Kasumi-1 (cell line): Measurements from ENCODE around the gene GZF1.

Experiments used
- DNase-seq, 2 experiments: peaks; one replicate each; lab custom pipeline; 2025; lab: John Stamatoyannopoulos, UW

The GZF1 gene

GRCh38 chr20:23407781-23408464 is 45.9 kb downstream of the GZF1 start:
- no peak for DNase-seq

- DNase-seq, result no peak
These were observed 47.0 kb downstream of the GZF1 start for GRCh38 chr20:23408957-23409356.

- DNase-seq, result no peak
These were observed 47.8 kb downstream of the GZF1 start for GRCh38 chr20:23409800-23410199.

- no peak for DNase-seq
These were observed 49.1 kb downstream of the GZF1 start for GRCh38 chr20:23410916-23411695.

GRCh38 chr20:23412026-23412425 is 50.0 kb downstream of the GZF1 start:
- peak in 1 of 2 experiments; percentile 8 for DNase-seq

GRCh38 chr20:23413862-23414422 is 52.0 kb downstream of the GZF1 start:
- no peak for DNase-seq

- DNase-seq, result no peak
These were observed 52.7 kb downstream of the GZF1 start for GRCh38 chr20:23414526-23415188.

GRCh38 chr20:23415555-23415954 is 53.6 kb downstream of the GZF1 start:
- no peak for DNase-seq

GRCh38 chr20:23415959-23416583 is 54.1 kb downstream of the GZF1 start:
- DNase-seq, result no peak

- DNase-seq, result no peak
These were observed 55.9 kb downstream of the GZF1 start for GRCh38 chr20:23417861-23418260.

GRCh38 chr20:23419657-23419994 is 57.6 kb downstream of the GZF1 start:
- no peak for DNase-seq

GRCh38 chr20:23419995-23420901 is 58.3 kb downstream of the GZF1 start:
- DNase-seq, result peak; percentile 13 to 36

GRCh38 chr20:23420943-23421931 is 59.3 kb downstream of the GZF1 start, which contains the start of gene NAPB:
NAPB (minus strand) TSS chr20:23421488; CDS start chr20:23421402, 86 bp downstream.
- DNase-seq, result peak; percentile 90 to 91
